ENCODE measurements around the gene TFB2M. TPM values are rescaled to one million over a fixed set of nuclear protein-coding genes. Genes with fewer than 3 reads are reported as not detected.

Gene TFB2M
- polyA plus RNA-seq, 1 donor (not counting 4 experiments of a cell fraction or from before 2014, with no cell fraction given): 28.6 TPM

DNA sequence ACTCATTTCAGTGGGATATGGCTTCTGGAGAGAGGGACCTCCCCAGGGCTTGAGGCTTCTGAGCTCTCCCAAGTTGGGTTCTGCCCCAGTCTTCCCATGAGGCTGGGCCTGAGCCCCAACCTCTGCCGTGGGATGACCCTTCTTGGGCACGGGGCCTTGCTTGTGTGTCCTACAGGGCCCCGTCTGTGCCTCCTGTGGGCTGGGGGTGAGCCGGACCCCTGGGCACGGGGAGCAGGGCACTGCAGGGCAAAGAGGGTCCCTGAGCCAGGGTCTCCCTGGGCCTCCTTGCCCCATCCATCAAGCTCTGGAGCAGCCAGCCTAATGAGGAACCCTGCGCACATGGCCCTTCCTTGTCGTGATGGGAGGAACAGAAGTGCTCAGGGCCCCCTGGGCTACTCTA, 53.8 kb downstream of the TFB2M start:
- H3K4me2 ChIP-seq (ENCODE audit: control insufficient read depth, extremely low read depth, insufficient read depth, low read depth, low read length): no peak overlapping the region
- H3K27ac ChIP-seq (ENCODE audit: control insufficient read depth, insufficient read depth, low read length): no peak overlapping the region
- TF ChIP-seq EZH2 (IDR thresholded peaks at IDR 0.05; ENCODE audit: low read length): no peak
- TF ChIP-seq, protein P1, sequence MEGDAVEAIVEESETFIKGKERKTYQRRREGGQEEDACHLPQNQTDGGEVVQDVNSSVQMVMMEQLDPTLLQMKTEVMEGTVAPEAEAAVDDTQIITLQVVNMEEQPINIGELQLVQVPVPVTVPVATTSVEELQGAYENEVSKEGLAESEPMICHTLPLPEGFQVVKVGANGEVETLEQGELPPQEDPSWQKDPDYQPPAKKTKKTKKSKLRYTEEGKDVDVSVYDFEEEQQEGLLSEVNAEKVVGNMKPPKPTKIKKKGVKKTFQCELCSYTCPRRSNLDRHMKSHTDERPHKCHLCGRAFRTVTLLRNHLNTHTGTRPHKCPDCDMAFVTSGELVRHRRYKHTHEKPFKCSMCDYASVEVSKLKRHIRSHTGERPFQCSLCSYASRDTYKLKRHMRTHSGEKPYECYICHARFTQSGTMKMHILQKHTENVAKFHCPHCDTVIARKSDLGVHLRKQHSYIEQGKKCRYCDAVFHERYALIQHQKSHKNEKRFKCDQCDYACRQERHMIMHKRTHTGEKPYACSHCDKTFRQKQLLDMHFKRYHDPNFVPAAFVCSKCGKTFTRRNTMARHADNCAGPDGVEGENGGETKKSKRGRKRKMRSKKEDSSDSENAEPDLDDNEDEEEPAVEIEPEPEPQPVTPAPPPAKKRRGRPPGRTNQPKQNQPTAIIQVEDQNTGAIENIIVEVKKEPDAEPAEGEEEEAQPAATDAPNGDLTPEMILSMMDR (optimal IDR thresholded peaks at IDR 0.05 in 1 of 3, IDR thresholded peaks at IDR 0.05 in 1 of 3, conservative IDR thresholded peaks at IDR 0.05 in 1 of 3; ENCODE audit: extremely low read depth in 1 of 3, insufficient read depth in 2 of 3, low read length in 3 of 3): no peak
- no peaks in the 10 kb centered on the region for H3K9me1 ChIP-seq (ENCODE audit: control insufficient read depth, extremely low read depth, insufficient read depth, low read length)
- H4K20me1 ChIP-seq (ENCODE audit: control insufficient read depth, extremely low read depth, insufficient read depth, low read length): no peaks in the 10 kb centered on the region
- H2AFZ ChIP-seq (ENCODE audit: control insufficient read depth, low read length): no peak overlapping the region
- H3K4me3 ChIP-seq (ENCODE audit: control insufficient read depth in 2 of 3, extremely low read depth in 1 of 3, insufficient read depth in 2 of 3, low read depth in 1 of 3, low read length in 3 of 3): no peak overlapping the region
- FAIRE-seq (no peak), DNase-seq (ENCODE audit: low read depth, low spot score) (no peak)
- H3K9ac ChIP-seq (ENCODE audit: control insufficient read depth, extremely low read depth, insufficient read depth, low read length): no peak overlapping the region
- H3K9me3 ChIP-seq (ENCODE audit: control insufficient read depth, low read depth, low read length): peaks cover 19% of the 10 kb centered on the region
- peaks cover 2% of the 10 kb centered on the region for H3K4me1 ChIP-seq (ENCODE audit: control insufficient read depth, extremely low read depth, insufficient read depth, low read length)
- H3K27me3 ChIP-seq (ENCODE audit: control insufficient read depth, extremely low read depth, insufficient read depth, low read length): no peaks in the 10 kb centered on the region
- H3K79me2 ChIP-seq (ENCODE audit: control insufficient read depth, insufficient read depth, low read length): no peaks in the 10 kb centered on the region
- H3K36me3 ChIP-seq (ENCODE audit: control insufficient read depth in 2 of 2, extremely low read depth in 1 of 2, insufficient read depth in 2 of 2, low read length in 2 of 2): no peaks in the 10 kb centered on the region
- dilution Hi-C loops (cut with MboI; ENCODE audit: extremely low pct_ligation_motif_present, low sequenced_read_pairs): no loop called here

DNA sequence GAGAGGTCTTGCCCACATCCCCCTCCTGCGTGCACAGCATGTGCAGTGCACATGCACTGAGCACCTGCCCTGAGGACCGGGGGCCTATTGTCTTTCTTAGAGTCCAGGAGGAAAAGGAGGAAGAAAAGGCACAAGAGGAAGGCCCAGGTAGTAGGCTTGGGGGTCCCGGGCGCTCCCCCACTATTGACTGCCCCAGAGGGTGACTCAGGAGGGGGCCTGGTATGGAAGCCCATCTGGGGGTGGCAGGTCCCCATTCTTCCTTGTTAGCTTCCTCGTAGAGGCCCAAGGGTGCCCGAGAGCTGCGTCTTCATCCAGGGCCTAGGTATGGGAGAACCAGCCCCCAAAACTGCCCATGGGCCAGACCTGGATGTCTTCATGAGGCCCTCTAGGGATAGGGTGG, 54.9 kb downstream of the TFB2M start:
- FAIRE-seq (no peak), DNase-seq (ENCODE audit: low read depth, low spot score) (no peak)
- no peak overlapping the region for H3K9ac ChIP-seq (ENCODE audit: control insufficient read depth, extremely low read depth, insufficient read depth, low read length)
- H3K4me1 ChIP-seq (ENCODE audit: control insufficient read depth, extremely low read depth, insufficient read depth, low read length): peaks cover 4% of the 10 kb centered on the region
- H3K36me3 ChIP-seq (ENCODE audit: control insufficient read depth in 2 of 2, extremely low read depth in 1 of 2, insufficient read depth in 2 of 2, low read length in 2 of 2): no peaks in the 10 kb centered on the region
- no peak overlapping the region for H3K4me2 ChIP-seq (ENCODE audit: control insufficient read depth, extremely low read depth, insufficient read depth, low read depth, low read length)
- H2AFZ ChIP-seq (ENCODE audit: control insufficient read depth, low read length): no peak overlapping the region
- no peak for TF ChIP-seq EZH2 (IDR thresholded peaks at IDR 0.05; ENCODE audit: low read length)
- TF ChIP-seq, protein P1 (optimal IDR thresholded peaks at IDR 0.05 in 1 of 3, IDR thresholded peaks at IDR 0.05 in 1 of 3, conservative IDR thresholded peaks at IDR 0.05 in 1 of 3; ENCODE audit: extremely low read depth in 1 of 3, insufficient read depth in 2 of 3, low read length in 3 of 3): no peak
- no peaks in the 10 kb centered on the region for H3K9me1 ChIP-seq (ENCODE audit: control insufficient read depth, extremely low read depth, insufficient read depth, low read length)
- no peaks in the 10 kb centered on the region for H4K20me1 ChIP-seq (ENCODE audit: control insufficient read depth, extremely low read depth, insufficient read depth, low read length)
- H3K9me3 ChIP-seq (ENCODE audit: control insufficient read depth, low read depth, low read length): peaks cover 8% of the 10 kb centered on the region
- H3K4me3 ChIP-seq (ENCODE audit: control insufficient read depth in 2 of 3, extremely low read depth in 1 of 3, insufficient read depth in 2 of 3, low read depth in 1 of 3, low read length in 3 of 3): no peak overlapping the region
- peaks cover 1% of the 10 kb centered on the region for H3K79me2 ChIP-seq (ENCODE audit: control insufficient read depth, insufficient read depth, low read length)
- dilution Hi-C loops (cut with MboI; ENCODE audit: extremely low pct_ligation_motif_present, low sequenced_read_pairs): no loop called here
- no peak overlapping the region for H3K27ac ChIP-seq (ENCODE audit: control insufficient read depth, insufficient read depth, low read length)
- no peaks in the 10 kb centered on the region for H3K27me3 ChIP-seq (ENCODE audit: control insufficient read depth, extremely low read depth, insufficient read depth, low read length)
